ENCODE results near the gene OR2V1. TPM values are rescaled to one million over a fixed set of nuclear protein-coding genes. Genes with fewer than 3 reads are reported as not detected.
"Not testable (repeated sequence)": the region's sequence is repeated elsewhere in the genome, so short reads cannot be mapped to it uniquely, and the experiment has no call there.

Gene OR2V1
- total RNA-seq, 1 donor from 2014 or later, result not detected

DNA sequence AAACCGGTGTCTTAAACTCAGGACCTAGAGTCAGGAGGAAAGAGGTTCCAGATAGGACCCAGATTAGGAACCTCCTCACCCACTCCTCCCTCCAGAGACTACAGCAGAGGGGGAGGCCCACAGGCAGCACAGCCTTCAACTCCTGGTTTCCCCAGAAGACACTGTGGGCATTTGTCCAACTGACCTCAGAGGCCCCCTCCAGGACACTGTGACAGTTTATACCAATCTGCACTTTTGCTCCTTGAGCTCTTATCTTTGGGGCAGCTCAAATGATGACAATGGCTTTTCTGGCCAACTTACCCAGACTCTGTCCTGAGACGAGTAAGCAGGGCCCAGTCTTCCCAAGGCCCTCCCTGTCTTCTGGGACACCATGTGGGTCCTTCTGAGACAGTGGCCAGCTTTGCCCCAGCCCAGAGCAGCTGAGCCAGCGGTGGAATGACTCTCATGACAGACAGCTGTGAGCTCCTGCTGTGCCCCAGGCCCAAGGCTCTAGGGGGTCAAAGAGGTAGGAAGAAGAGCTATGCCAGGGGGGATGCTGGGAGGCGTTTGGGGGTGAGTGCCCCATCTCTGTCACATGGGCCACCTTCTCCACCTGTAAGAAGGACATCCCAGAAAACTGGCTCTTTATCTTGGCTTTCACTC is 30.7 kb upstream of the OR2V1 start:
- H3K4me3 Mint-ChIP-seq, result peak overlapping the region; percentile 79
- no peaks in the 10 kb centered on the region for H3K9me3 Mint-ChIP-seq
- TF ChIP-seq, protein P1, sequence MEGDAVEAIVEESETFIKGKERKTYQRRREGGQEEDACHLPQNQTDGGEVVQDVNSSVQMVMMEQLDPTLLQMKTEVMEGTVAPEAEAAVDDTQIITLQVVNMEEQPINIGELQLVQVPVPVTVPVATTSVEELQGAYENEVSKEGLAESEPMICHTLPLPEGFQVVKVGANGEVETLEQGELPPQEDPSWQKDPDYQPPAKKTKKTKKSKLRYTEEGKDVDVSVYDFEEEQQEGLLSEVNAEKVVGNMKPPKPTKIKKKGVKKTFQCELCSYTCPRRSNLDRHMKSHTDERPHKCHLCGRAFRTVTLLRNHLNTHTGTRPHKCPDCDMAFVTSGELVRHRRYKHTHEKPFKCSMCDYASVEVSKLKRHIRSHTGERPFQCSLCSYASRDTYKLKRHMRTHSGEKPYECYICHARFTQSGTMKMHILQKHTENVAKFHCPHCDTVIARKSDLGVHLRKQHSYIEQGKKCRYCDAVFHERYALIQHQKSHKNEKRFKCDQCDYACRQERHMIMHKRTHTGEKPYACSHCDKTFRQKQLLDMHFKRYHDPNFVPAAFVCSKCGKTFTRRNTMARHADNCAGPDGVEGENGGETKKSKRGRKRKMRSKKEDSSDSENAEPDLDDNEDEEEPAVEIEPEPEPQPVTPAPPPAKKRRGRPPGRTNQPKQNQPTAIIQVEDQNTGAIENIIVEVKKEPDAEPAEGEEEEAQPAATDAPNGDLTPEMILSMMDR (conservative IDR thresholded peaks at IDR 0.05), result no peak
- no peak for DNase-seq (ENCODE audit: extremely low spot score, unreplicated experiment)
- peaks cover 3% of the 10 kb centered on the region for H3K36me3 Mint-ChIP-seq
- H3K4me1 Mint-ChIP-seq (ENCODE audit: unreplicated experiment), result peaks cover 12% of the 10 kb centered on the region
- peaks cover 69% of the 10 kb centered on the region for H3K27me3 Mint-ChIP-seq
- H3K27ac Mint-ChIP-seq, result peak overlapping the region; percentile 87

DNA sequence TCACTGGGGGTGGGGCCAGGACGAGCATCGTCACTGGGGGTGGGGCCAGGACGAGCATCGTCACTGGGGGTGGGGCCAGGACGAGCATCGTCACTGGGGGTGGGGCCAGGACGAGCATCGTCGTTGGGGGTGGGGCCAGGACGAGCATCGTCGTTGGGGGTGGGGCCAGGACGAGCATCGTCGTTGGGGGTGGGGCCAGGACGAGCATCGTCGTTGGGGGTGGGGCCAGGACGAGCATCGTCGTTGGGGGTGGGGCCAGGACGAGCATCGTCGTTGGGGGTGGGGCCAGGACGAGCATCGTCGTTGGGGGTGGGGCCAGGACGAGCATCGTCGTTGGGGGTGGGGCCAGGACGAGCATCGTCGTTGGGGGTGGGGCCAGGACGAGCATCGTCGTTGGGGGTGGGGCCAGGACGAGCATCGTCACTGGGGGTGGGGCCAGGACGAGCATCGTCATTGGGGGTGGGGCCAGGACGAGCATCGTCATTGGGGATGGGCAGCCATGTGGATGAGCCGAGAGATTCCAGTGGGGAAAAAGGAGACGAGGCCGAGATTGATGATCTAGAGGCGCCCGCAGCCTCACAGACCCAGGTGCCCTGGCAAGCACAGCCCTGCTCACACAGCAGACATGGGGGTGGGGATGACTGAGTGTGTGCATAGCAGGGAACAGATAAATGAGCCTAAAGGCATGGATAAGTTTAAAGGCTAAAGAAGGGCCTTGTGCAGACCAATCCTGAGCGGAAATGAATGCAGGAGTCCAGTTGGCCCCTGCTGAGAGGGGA is 30.0 kb upstream of the OR2V1 start:
- H3K27me3 Mint-ChIP-seq, result peaks cover 69% of the 10 kb centered on the region
- H3K27ac Mint-ChIP-seq, result peak overlapping the region; percentile 87
- H3K4me3 Mint-ChIP-seq, result peak overlapping the region; percentile 79
- H3K9me3 Mint-ChIP-seq; DNase-seq (ENCODE audit: extremely low spot score, unreplicated experiment); H3K36me3 Mint-ChIP-seq: not testable (repeated sequence)
- H3K4me1 Mint-ChIP-seq (ENCODE audit: unreplicated experiment), result peaks cover 12% of the 10 kb centered on the region

DNA sequence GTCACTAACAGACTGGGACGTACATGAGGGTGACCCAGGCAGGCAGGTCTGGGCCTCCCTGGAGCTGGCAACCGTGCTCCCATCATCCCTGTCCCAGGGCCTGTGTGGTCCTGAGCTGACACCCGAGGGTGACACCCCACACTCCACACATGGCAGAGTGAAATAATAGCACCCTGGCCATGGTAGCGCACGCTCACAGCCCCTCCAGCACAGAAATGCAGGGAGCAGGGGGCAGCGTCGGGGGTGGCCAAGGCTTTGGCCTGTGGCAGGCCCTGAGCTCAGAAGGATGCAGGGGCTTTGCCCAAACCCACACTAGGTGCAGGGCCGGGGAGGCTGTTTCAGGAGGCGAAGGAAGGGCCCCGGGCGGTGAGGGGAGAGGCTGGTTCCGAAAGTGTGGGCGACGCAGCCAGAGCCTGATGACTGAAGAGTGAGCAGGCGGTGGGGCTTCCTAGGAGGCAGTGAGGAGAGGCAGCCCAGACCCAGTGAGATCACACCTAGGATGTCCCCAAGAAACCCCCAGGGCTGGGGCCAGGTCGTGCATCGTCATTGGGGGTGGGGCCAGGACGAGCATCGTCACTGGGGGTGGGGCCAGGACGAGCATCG is 29.3 kb upstream of the OR2V1 start:
- Mint-ChIP-seq H3K4me1 (ENCODE audit: unreplicated experiment) (peaks cover 12% of the 10 kb centered on the region), H3K4me3 (peak overlapping the region; percentile 45), H3K36me3 (peaks cover under 1% of the 10 kb centered on the region), H3K27me3 (peaks cover 69% of the 10 kb centered on the region), H3K9me3 (no peaks in the 10 kb centered on the region), H3K27ac (no peak overlapping the region)
- TF ChIP-seq, protein P1 (conservative IDR thresholded peaks at IDR 0.05), result no peak
- no peak for DNase-seq (ENCODE audit: extremely low spot score, unreplicated experiment)

DNA sequence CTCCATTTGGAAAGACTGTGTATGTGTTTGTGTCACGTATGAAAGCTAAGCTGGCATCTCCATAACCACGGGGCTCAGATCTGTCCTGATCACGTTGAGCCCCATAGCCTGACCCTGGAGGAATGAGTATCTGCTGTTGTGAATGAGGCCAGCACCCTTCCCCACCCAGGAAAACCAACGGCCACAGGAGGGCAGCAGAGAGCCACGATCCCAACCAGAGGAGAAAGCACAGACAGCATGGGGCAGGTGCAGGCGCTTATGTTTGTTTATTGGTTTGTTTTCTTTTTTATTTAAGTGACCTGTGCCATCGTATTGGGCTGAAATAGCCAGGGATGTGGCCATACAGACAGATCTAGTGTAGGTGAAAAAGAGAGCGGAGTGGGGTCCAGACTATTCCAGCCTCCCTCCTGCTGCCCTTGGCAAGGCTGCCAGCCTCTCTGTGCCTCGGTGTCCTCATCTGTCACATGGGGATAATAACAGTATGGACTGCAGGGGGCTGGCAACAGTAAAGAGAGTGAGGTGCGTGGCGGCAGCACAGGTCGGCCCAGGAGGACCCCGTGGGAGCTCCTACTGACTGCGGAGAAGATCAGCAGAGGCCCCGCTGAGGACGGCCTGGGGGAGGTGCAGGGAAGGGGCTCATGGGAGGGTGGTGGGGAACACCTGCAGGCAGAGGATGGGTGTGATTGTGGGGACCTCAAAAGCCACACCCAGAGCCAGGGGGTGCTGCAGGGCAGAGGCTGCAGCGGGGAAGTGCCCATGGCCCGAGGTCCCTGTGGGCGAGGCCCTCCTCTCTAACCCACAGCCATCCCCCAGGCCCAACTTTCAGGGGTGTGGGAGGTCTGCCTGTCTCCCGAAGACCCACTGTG is 28.6 kb upstream of the OR2V1 start:
- peaks cover 12% of the 10 kb centered on the region for H3K4me1 Mint-ChIP-seq (ENCODE audit: unreplicated experiment)
- peaks cover 68% of the 10 kb centered on the region for H3K27me3 Mint-ChIP-seq
- peak overlapping the region; percentile 87 for H3K27ac Mint-ChIP-seq
- no peaks in the 10 kb centered on the region for H3K9me3 Mint-ChIP-seq
- peak overlapping the region; percentile 81 for H3K4me3 Mint-ChIP-seq
- DNase-seq (ENCODE audit: extremely low spot score, unreplicated experiment), result peak; percentile 89
- TF ChIP-seq, protein P1 (conservative IDR thresholded peaks at IDR 0.05), result peak; percentile 91
- H3K36me3 Mint-ChIP-seq, result no peaks in the 10 kb centered on the region

DNA sequence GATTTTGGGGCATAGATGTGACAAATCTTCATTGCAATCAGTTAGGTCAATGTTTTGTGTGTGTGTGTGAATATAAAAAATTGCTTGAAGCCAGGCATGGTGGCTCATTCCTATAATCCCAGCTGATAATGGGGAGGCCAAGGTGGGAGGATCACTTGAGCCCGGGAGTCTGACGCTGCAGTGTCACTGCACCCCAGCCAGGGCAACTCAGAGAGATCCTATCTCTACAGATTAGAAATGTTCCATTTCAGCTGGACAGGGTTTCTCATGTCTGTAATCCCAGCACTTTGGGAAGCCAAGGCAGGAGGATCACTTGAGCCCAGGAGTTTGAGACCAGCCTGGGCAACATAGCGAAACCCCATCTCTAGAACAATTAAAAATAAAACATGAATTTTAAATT is 27.9 kb upstream of the OR2V1 start:
- Mint-ChIP-seq H3K4me1 (ENCODE audit: unreplicated experiment) (peaks cover 12% of the 10 kb centered on the region), H3K27ac (no peak overlapping the region), H3K9me3 (no peaks in the 10 kb centered on the region), H3K36me3 (no peaks in the 10 kb centered on the region), H3K27me3 (peaks cover 65% of the 10 kb centered on the region), H3K4me3 (no peak overlapping the region)
- DNase-seq (ENCODE audit: extremely low spot score, unreplicated experiment), result no peak
- TF ChIP-seq, protein P1 (conservative IDR thresholded peaks at IDR 0.05), result no peak

All from type B pancreatic cell (in vitro differentiated cells).